Measurements from ENCODE around the gene LCTL. TPM values are rescaled to one million over a fixed set of nuclear protein-coding genes. Genes with fewer than 3 reads are reported as not detected.
A peak's percentile ranks its signal among the peaks of the same experiment; 100 is the strongest.

Gene LCTL
- total RNA-seq, 1 donor from 2014 or later = 12.8 TPM

DNA sequence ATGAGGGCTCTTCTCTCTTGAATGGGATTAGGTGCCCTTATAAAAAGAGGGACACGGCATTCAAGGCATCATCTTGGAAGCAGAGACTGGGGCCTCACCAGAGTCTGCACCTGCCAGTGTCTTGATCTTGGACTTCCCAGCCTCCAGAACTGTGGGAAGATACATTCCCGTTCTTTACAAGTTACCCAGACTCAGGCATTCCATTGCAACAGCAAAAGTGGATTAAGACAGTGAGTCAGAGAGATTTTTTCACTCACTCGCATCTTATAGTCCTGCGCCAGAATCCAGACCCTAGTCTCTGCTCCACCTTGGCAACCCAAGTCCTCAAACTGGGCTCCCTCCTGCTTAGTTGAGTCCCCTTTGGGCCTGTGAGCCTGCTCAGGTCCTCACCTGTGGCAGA lies 2.7 kb downstream of the LCTL start:
- Histone ChIP-seq H3K4me3 (ENCODE audit: insufficient read depth, low read depth, low read length) (no peak overlapping the region), H3K36me3 (ENCODE audit: insufficient read depth, low read length) (no peaks in the 10 kb centered on the region), H3K4me2 (ENCODE audit: low read length) (no peak overlapping the region), H3K4me1 (ENCODE audit: insufficient read depth, low read length) (peaks cover 22% of the 10 kb centered on the region), H2AFZ (ENCODE audit: low read depth, low read length) (no peak overlapping the region), H3K9me3 (ENCODE audit: insufficient read depth, low read depth, low read length) (no peaks in the 10 kb centered on the region), H3K79me2 (ENCODE audit: insufficient read depth, low read length) (no peaks in the 10 kb centered on the region), H3K9ac (ENCODE audit: low read length) (no peak overlapping the region), H3K27me3 (ENCODE audit: insufficient read depth, low read length) (no peaks in the 10 kb centered on the region), H4K20me1 (ENCODE audit: insufficient read depth, low read length) (no peaks in the 10 kb centered on the region), H3K27ac (ENCODE audit: low read depth, low read length) (no peak overlapping the region)
- no peak for DNase-seq (ENCODE audit: low read depth)
- Mint-ChIP-seq H3K36me3 (ENCODE audit: low read depth, unreplicated experiment) (peaks cover 19% of the 10 kb centered on the region), H3K27ac (ENCODE audit: unreplicated experiment) (peak overlapping the region; percentile 26), H3K4me1 (ENCODE audit: low read depth, unreplicated experiment) (peaks cover 23% of the 10 kb centered on the region), H3K4me3 (ENCODE audit: unreplicated experiment) (no peak overlapping the region), H3K9me3 (ENCODE audit: unreplicated experiment) (peaks cover 7% of the 10 kb centered on the region), H3K27me3 (ENCODE audit: low read depth, unreplicated experiment) (no peaks in the 10 kb centered on the region)
- TF ChIP-seq EZH2 (IDR thresholded peaks at IDR 0.05; ENCODE audit: insufficient read depth, low read length) = no peak
- TF ChIP-seq, protein P1, sequence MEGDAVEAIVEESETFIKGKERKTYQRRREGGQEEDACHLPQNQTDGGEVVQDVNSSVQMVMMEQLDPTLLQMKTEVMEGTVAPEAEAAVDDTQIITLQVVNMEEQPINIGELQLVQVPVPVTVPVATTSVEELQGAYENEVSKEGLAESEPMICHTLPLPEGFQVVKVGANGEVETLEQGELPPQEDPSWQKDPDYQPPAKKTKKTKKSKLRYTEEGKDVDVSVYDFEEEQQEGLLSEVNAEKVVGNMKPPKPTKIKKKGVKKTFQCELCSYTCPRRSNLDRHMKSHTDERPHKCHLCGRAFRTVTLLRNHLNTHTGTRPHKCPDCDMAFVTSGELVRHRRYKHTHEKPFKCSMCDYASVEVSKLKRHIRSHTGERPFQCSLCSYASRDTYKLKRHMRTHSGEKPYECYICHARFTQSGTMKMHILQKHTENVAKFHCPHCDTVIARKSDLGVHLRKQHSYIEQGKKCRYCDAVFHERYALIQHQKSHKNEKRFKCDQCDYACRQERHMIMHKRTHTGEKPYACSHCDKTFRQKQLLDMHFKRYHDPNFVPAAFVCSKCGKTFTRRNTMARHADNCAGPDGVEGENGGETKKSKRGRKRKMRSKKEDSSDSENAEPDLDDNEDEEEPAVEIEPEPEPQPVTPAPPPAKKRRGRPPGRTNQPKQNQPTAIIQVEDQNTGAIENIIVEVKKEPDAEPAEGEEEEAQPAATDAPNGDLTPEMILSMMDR (IDR thresholded peaks at IDR 0.05; ENCODE audit: insufficient read depth, low read depth, low read length) = no peak
- no peak for FAIRE-seq

DNA sequence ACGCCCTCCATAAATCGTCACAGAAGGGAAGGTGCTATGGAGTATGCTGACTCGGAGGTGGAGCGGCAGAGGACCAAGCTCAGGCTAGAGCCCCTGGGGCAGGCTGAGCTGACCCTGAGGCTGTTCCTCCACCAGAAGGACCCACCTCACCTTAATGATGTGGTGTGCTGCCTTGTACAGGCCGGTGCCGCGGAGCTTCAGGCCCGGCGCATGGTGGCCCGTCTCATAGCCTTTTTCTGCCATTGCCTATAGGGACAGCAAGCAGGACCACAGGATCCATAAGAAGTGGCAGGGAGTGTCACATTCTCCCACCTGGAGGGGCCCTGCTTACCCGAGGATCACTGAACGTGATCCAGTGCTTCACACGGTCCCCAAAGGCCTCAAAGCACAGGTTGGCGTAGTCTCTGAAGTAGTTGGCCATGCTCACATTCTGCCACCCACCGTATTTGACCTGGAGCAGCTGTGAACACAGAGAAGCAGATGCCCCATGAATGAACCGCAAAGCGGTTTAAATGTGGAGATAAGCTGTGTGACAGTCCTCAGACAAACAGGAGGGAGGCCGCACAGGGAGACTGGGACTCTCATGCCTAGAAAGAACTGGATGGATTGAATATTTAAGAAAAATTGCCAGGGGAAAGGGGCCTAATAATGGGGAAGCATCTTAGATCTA lies 4.8 kb downstream of the LCTL start:
- no peak overlapping the region for H3K4me3 Mint-ChIP-seq (ENCODE audit: unreplicated experiment)
- H3K4me1 ChIP-seq (ENCODE audit: insufficient read depth, low read length) = peaks cover 12% of the 10 kb centered on the region
- H3K4me3 ChIP-seq (ENCODE audit: insufficient read depth, low read depth, low read length) = no peak overlapping the region
- H3K36me3 Mint-ChIP-seq (ENCODE audit: low read depth, unreplicated experiment) = peaks cover 36% of the 10 kb centered on the region
- no peaks in the 10 kb centered on the region for H3K36me3 ChIP-seq (ENCODE audit: insufficient read depth, low read length)
- H3K9me3 Mint-ChIP-seq (ENCODE audit: unreplicated experiment) = peaks cover 7% of the 10 kb centered on the region
- no peak overlapping the region for H3K27ac Mint-ChIP-seq (ENCODE audit: unreplicated experiment)
- H4K20me1 ChIP-seq (ENCODE audit: insufficient read depth, low read length) = no peaks in the 10 kb centered on the region
- H3K27me3 Mint-ChIP-seq (ENCODE audit: low read depth, unreplicated experiment) = no peaks in the 10 kb centered on the region
- no peak overlapping the region for H3K9ac ChIP-seq (ENCODE audit: low read length)
- no peaks in the 10 kb centered on the region for H3K27me3 ChIP-seq (ENCODE audit: insufficient read depth, low read length)
- H3K9me3 ChIP-seq (ENCODE audit: insufficient read depth, low read depth, low read length) = no peaks in the 10 kb centered on the region
- H3K27ac ChIP-seq (ENCODE audit: low read depth, low read length) = no peak overlapping the region
- H3K4me1 Mint-ChIP-seq (ENCODE audit: low read depth, unreplicated experiment) = peaks cover 12% of the 10 kb centered on the region
- DNase-seq (ENCODE audit: low read depth) (no peak), FAIRE-seq (no peak)
- H2AFZ ChIP-seq (ENCODE audit: low read depth, low read length) = no peak overlapping the region
- no peak overlapping the region for H3K4me2 ChIP-seq (ENCODE audit: low read length)
- TF ChIP-seq EZH2 (IDR thresholded peaks at IDR 0.05; ENCODE audit: insufficient read depth, low read length) = no peak
- TF ChIP-seq, protein P1 (IDR thresholded peaks at IDR 0.05; ENCODE audit: insufficient read depth, low read depth, low read length) = no peak
- no peaks in the 10 kb centered on the region for H3K79me2 ChIP-seq (ENCODE audit: insufficient read depth, low read length)

DNA sequence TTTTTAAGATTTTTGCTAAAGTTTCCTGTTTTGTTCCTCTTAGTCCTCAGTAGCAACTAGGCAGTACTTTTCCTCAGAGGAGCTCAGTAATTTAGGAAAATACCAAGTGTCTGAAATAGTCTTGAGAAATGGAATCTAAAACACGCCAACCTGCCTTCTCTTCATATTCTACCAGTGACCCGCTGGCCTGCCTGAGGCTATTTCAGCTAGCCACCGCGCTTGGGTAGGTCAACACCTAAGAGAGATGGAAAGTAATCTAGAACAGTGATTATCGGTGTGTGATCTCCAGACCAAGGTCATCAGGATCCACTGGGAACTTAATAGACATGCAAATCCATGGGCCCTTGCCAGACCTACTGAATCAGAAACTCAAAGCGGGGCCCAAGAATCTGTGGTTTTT lies 7.5 kb downstream of the LCTL start:
- TF ChIP-seq, protein P1 (IDR thresholded peaks at IDR 0.05; ENCODE audit: insufficient read depth, low read depth, low read length) = no peak
- TF ChIP-seq EZH2 (IDR thresholded peaks at IDR 0.05; ENCODE audit: insufficient read depth, low read length) = no peak
- peaks cover 38% of the 10 kb centered on the region for H3K36me3 Mint-ChIP-seq (ENCODE audit: low read depth, unreplicated experiment)
- Histone ChIP-seq H2AFZ (ENCODE audit: low read depth, low read length) (no peak overlapping the region), H3K4me1 (ENCODE audit: insufficient read depth, low read length) (no peaks in the 10 kb centered on the region), H3K4me2 (ENCODE audit: low read length) (no peak overlapping the region), H3K27ac (ENCODE audit: low read depth, low read length) (no peak overlapping the region), H3K9me3 (ENCODE audit: insufficient read depth, low read depth, low read length) (no peaks in the 10 kb centered on the region), H3K9ac (ENCODE audit: low read length) (no peak overlapping the region), H3K4me3 (ENCODE audit: insufficient read depth, low read depth, low read length) (no peak overlapping the region), H3K36me3 (ENCODE audit: insufficient read depth, low read length) (peaks cover 3% of the 10 kb centered on the region), H4K20me1 (ENCODE audit: insufficient read depth, low read length) (no peaks in the 10 kb centered on the region), H3K27me3 (ENCODE audit: insufficient read depth, low read length) (no peaks in the 10 kb centered on the region), H3K79me2 (ENCODE audit: insufficient read depth, low read length) (no peaks in the 10 kb centered on the region)
- peaks cover 7% of the 10 kb centered on the region for H3K9me3 Mint-ChIP-seq (ENCODE audit: unreplicated experiment)
- no peak for DNase-seq (ENCODE audit: low read depth)
- no peak overlapping the region for H3K4me3 Mint-ChIP-seq (ENCODE audit: unreplicated experiment)
- no peaks in the 10 kb centered on the region for H3K27me3 Mint-ChIP-seq (ENCODE audit: low read depth, unreplicated experiment)
- H3K4me1 Mint-ChIP-seq (ENCODE audit: low read depth, unreplicated experiment) = no peaks in the 10 kb centered on the region
- H3K27ac Mint-ChIP-seq (ENCODE audit: unreplicated experiment) = no peak overlapping the region
- no peak for FAIRE-seq
